Small intestine (tissue), 4 donors: ENCODE data around the gene TIMM23. TPM values are rescaled to one million over a fixed set of nuclear protein-coding genes. Genes with fewer than 3 reads are reported as not detected.

Experiments used
- polyA plus RNA-seq, 4 donors: library from polyadenylated mRNA; stranded (reverse) in 3 of 4; unstranded in 1 of 4; fragments of 200-250 nt in 3 of 4; fragments of 120-200 nt in 1 of 4; gene quantifications; one replicate each; pipeline versions ENCODE4 v1.2.1 to v1.2.3, GENCODE V29; 2013
- donor health status: healthy with polysubstance abuse.
- donor health status: Bipolar disorder and iron deficiency.
- donor health status: healthy.

The TIMM23 gene
- polyA plus RNA-seq, 4 donors = 43.1 to 91.0 (median 75.6) TPM

Other genes with a start within 250 kb of the TIMM23 start
- 10 to 100 TPM; 15.0 to 62.2 (median 20.7) TPM for gene WASHC2C, start 245.2 kb upstream of the TIMM23 start, polyA plus RNA-seq
- 10 to 100 TPM; 10.9 to 56.1 (median 24.3) TPM for gene AGAP4, start 125.0 kb upstream of the TIMM23 start, polyA plus RNA-seq
- gene NCOA4, start 58.1 kb downstream of the TIMM23 start, polyA plus RNA-seq = 100 to 1,000 TPM in 3 of 4 donors, 10 to 100 TPM in 1; 82.1 to 245 (median 190) TPM
- gene MSMB, start 73.8 kb downstream of the TIMM23 start, polyA plus RNA-seq = 10 to 100 TPM in 1 of 4 donors, 1 to 10 TPM in 1, under 1 TPM in 1, not detected in 1; 0.58 to 46.3 (median 1.4) TPM